GM18907 (cell line): Measurements from ENCODE around the gene ADAM21.
"Not testable (repeated sequence)": the region's sequence is repeated elsewhere in the genome, so short reads cannot be mapped to it uniquely, and the experiment has no call there.

Experiments
- ATAC-seq: cut with Tn5 transposase; IDR thresholded peaks from one replicate; pipeline ENCODE4 v1.9.1; 2021; ENCODE audit warnings: mild to moderate bottlenecking, moderate library complexity; ENCODE audit not compliant: unreplicated experiment

ADAM21 gene

GRCh38 chr14:70475459-70475858 is 23.5 kb downstream of the ADAM21 start:
- ATAC-seq, result not testable (repeated sequence)

- not testable (repeated sequence) for ATAC-seq
Observed at GRCh38 chr14:70477356-70478105, 25.6 kb downstream of the ADAM21 start.

- no peak for ATAC-seq
Observed at GRCh38 chr14:70489579-70490200, 37.7 kb downstream of the ADAM21 start.

DNA sequence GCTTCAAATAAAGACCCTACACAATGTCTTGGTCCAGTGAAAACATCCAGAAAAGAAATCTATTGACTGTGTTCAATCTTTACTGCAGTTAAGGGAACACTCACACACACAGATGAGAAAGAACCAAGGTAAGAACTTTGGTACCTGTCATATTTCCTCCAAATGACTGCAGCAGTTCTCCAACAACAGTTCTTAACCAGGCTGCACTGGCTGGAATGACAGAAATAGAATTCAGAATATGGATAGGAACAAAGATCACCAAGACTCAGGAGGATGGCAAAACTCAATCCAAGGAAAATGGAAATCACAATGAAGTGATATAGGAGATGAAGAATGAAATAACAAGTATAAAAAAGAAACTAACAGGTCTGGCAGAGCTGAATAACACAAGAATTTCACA is 46.2 kb downstream of the ADAM21 start:
- ATAC-seq, result no peak
